OCI-LY3 (cell line): ENCODE measurements around the gene GPRC5B.

ENCODE experiments used
- H2AFZ ChIP-seq: fragments of 200-600, 300-600 bp; shearing (Covaris generic); 2 replicates; pipeline ENCODE4 v1.6.0; 2014; ENCODE audit warnings: antibody characterized with exemption, low read depth, low read length
- H3K27ac ChIP-seq: fragments of 200-600, 300-600 bp; sonication (generic); 2 replicates; pipeline ENCODE4 v1.5.1; 2014; ENCODE audit warnings: mild to moderate bottlenecking, low read length, moderate library complexity, mixed read lengths
- H3K27me3 ChIP-seq: fragments of 200-600, 300-600 bp; sonication (generic); 2 replicates; pipeline ENCODE4 v1.6.1; 2014; ENCODE audit warnings: low read depth, low read length, mixed read lengths
- H3K36me3 ChIP-seq: fragments of 200-600, 300-600 bp; sonication (generic); replicated peaks from 2 replicates; pipeline ENCODE3; 2014; ENCODE audit warnings: low read depth, low read length, mixed read lengths
- H3K4me1 ChIP-seq: fragments of 300-600, 200-600 bp; sonication (generic); 2 replicates; pipeline ENCODE4 v1.6.1; 2014; ENCODE audit warnings: low read length, mixed read lengths
- H3K4me2 ChIP-seq: fragments of 200-600, 300-600 bp; sonication (generic); 2 replicates; pipeline ENCODE4 v1.6.1; 2014; ENCODE audit warnings: low read length, mixed read lengths
- H3K4me3 ChIP-seq: fragments of 300-600, 200-600 bp; sonication (generic); 2 replicates; pipeline ENCODE4 v1.5.1; 2014; ENCODE audit warnings: antibody characterized with exemption, mild to moderate bottlenecking, low read length, moderate library complexity
- H3K79me2 ChIP-seq: fragments of 300-600, 200-600 bp; shearing (Covaris generic); 2 replicates; pipeline ENCODE4 v1.6.1; 2014; ENCODE audit warnings: mild to moderate bottlenecking, low read length, mixed read lengths
- H3K9ac ChIP-seq: fragments of 300-600, 200-600 bp; shearing (Covaris generic); 2 replicates; pipeline ENCODE4 v1.6.0; 2014; ENCODE audit warnings: mild to moderate bottlenecking, low read length, moderate library complexity
- H3K9me3 ChIP-seq: fragments of 200-600, 300-600 bp; shearing (Covaris generic); 2 replicates; pipeline ENCODE4 v1.6.1; 2014; ENCODE audit warnings: low read length, mixed read lengths; ENCODE audit not compliant: insufficient read depth
- H4K20me1 ChIP-seq: fragments of 200-600, 300-600 bp; sonication (generic); 2 replicates; pipeline ENCODE4 v1.6.1; 2016; ENCODE audit warnings: low read length, mixed read lengths; ENCODE audit not compliant: insufficient read depth
- EZH2phosphoT487 ChIP-seq: fragments of 200-600 bp; shearing (Covaris generic); IDR thresholded peaks from 2 replicates; pipeline ENCODE4 v1.6.1; 2018; ENCODE audit warnings: antibody characterized with exemption, mixed run types, low read depth
- TF ChIP-seq, protein P1 (sequence below): fragments of 200-600, 300-600 bp; sonication (generic); IDR thresholded peaks from 2 replicates; pipeline ENCODE4 v1.5.1; 2014; ENCODE audit warnings: antibody characterized with exemption, low read length, low read depth

Gene GPRC5B

DNA sequence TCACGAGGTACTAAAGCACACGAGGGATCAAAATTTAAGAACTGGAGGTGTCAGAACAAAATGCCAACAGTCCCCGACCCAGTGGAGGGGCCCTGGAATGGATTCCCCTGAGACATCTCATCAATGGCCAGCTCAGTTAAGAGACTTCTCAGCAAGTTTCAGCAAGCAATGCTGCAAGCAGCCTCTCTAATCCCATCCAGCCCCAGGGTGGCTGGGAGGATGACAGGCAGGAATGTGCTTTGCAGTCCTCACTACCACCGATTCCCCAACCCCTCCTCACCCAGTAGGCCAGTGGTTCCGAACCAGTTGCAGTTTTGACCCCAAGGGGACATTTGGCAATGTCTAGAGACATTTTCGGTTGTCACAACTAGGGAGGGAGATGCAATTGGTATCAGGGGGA is 8.7 kb downstream of the GPRC5B start:
- no peak for TF ChIP-seq EZH2phosphoT487
- TF ChIP-seq, protein P1, sequence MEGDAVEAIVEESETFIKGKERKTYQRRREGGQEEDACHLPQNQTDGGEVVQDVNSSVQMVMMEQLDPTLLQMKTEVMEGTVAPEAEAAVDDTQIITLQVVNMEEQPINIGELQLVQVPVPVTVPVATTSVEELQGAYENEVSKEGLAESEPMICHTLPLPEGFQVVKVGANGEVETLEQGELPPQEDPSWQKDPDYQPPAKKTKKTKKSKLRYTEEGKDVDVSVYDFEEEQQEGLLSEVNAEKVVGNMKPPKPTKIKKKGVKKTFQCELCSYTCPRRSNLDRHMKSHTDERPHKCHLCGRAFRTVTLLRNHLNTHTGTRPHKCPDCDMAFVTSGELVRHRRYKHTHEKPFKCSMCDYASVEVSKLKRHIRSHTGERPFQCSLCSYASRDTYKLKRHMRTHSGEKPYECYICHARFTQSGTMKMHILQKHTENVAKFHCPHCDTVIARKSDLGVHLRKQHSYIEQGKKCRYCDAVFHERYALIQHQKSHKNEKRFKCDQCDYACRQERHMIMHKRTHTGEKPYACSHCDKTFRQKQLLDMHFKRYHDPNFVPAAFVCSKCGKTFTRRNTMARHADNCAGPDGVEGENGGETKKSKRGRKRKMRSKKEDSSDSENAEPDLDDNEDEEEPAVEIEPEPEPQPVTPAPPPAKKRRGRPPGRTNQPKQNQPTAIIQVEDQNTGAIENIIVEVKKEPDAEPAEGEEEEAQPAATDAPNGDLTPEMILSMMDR: no peak
- Histone ChIP-seq H3K36me3 (peaks cover 9% of the 10 kb centered on the region), H2AFZ (no peak overlapping the region), H3K9ac (no peak overlapping the region), H3K9me3 (no peaks in the 10 kb centered on the region), H3K27ac (no peak overlapping the region), H3K4me2 (no peak overlapping the region), H3K4me3 (no peak overlapping the region), H4K20me1 (no peaks in the 10 kb centered on the region), H3K79me2 (peaks cover 9% of the 10 kb centered on the region; the same call in 1 of the 2 replicates), H3K27me3 (no peaks in the 10 kb centered on the region), H3K4me1 (peaks cover 48% of the 10 kb centered on the region)

DNA sequence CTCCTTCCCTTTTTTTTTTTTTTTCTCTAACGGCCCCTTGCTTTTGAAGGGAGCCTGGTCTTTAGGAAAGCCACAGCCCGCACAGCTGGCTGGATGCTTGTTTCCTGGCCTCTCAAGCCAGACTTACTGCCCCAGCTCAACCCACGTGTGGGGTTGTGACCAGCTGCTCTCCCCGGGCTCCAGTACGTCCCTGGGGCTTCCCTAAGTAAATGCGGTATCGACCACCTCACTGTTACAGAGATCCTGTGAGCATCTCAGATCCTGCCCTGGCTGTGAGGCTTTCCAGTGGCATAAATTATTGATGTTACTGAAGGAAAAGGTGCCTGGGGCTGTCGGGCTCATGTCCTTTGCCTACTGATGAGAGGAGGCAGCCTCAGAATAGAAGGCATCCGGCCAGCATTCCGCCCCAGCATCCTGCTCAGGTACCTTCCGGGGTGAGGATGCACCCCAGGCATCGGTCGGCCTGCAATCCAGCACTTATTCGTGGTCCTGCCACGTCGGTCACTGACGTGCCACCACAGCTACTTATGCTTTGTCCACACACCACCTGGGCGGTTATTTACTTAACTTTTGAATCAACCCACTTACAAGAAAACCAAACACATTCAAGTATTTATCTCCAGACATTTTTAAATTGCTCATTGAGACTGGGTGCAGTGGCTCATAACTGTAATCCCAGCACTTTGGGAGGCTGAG is 9.6 kb downstream of the GPRC5B start:
- H3K4me3 ChIP-seq: peak overlapping the region; percentile 21
- peak overlapping the region; percentile 84 for H3K27ac ChIP-seq
- no peaks in the 10 kb centered on the region for H3K27me3 ChIP-seq
- H2AFZ ChIP-seq: peak overlapping the region; percentile 58; the same call in 1 of the 2 replicates
- H3K9ac ChIP-seq: peak overlapping the region; percentile 55
- H4K20me1 ChIP-seq: no peaks in the 10 kb centered on the region
- TF ChIP-seq EZH2phosphoT487: no peak
- TF ChIP-seq, protein P1: no peak
- H3K4me2 ChIP-seq: peak overlapping the region; percentile 50
- H3K36me3 ChIP-seq: peaks cover 9% of the 10 kb centered on the region
- no peaks in the 10 kb centered on the region for H3K9me3 ChIP-seq
- H3K79me2 ChIP-seq: peaks cover 9% of the 10 kb centered on the region; the same call in 1 of the 2 replicates
- peaks cover 57% of the 10 kb centered on the region for H3K4me1 ChIP-seq

DNA sequence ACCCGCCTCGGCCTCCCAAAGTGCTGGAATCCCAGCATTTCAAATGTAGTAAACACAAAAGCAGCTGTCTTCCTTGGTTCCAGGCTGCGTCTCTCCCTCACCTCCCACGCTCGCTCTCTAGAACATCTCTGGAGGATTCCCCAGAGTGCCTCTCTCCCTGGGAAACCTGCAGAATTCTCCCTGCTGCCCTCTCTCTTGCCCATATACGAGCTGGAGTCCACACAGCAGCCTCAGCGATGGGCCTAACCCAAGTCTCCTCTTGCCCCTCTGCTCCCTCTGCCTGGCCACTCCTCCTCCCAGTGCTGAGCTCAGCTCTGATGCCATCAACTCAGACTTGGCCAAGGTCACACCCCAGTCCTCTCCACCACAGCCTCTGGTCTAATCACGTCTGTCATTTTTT is 10.6 kb downstream of the GPRC5B start:
- TF ChIP-seq, protein P1: no peak
- TF ChIP-seq EZH2phosphoT487: no peak
- no peaks in the 10 kb centered on the region for H3K27me3 ChIP-seq
- H3K4me2 ChIP-seq: peak overlapping the region; percentile 50
- H3K27ac ChIP-seq: peak overlapping the region; percentile 84
- peak overlapping the region; percentile 55 for H3K9ac ChIP-seq
- no peaks in the 10 kb centered on the region for H3K9me3 ChIP-seq
- peak overlapping the region; percentile 58; the same call in 1 of the 2 replicates for H2AFZ ChIP-seq
- H3K36me3 ChIP-seq: peaks cover 9% of the 10 kb centered on the region
- H4K20me1 ChIP-seq: no peaks in the 10 kb centered on the region
- H3K4me3 ChIP-seq: peak overlapping the region; percentile 21
- H3K79me2 ChIP-seq: peaks cover 13% of the 10 kb centered on the region; the same call in 1 of the 2 replicates
- H3K4me1 ChIP-seq: peaks cover 60% of the 10 kb centered on the region

DNA sequence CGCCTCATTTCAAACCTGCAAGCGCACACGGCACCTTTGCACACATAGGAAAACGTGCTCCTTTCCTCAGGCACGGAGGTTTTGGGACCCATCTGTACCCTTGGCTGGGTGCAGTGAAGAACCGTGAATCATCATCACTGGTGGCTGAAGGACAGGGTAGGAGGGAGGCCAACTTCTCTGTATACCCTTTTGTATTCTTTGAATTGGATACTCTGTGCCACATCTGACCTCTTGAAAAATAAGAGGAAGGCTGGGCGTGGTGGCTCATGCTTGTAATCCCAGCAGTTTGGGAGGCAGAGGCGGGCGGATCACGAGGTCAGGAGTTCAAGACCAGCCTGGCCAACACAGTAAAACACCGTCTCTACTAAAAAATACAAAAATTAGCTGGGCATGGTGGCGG is 11.7 kb downstream of the GPRC5B start:
- no peak overlapping the region for H3K4me2 ChIP-seq

More for the DNA sequence above, 11.7 kb downstream of the GPRC5B start:
- no peak overlapping the region for H3K4me3 ChIP-seq
- H2AFZ ChIP-seq: no peak overlapping the region
- H3K27me3 ChIP-seq: no peaks in the 10 kb centered on the region
- H3K36me3 ChIP-seq: peaks cover 13% of the 10 kb centered on the region
- peaks cover 64% of the 10 kb centered on the region for H3K4me1 ChIP-seq
- no peaks in the 10 kb centered on the region for H3K9me3 ChIP-seq
- no peak overlapping the region for H3K9ac ChIP-seq
- H4K20me1 ChIP-seq: no peaks in the 10 kb centered on the region
- TF ChIP-seq, protein P1: no peak
- no peak for TF ChIP-seq EZH2phosphoT487
- H3K27ac ChIP-seq: no peak overlapping the region
- peaks cover 14% of the 10 kb centered on the region; the same call in 1 of the 2 replicates for H3K79me2 ChIP-seq
